Thyroid gland (tissue), 4 donors: ENCODE measurements around the gene OR4D2. TPM values are rescaled to one million over a fixed set of nuclear protein-coding genes. Genes with fewer than 3 reads are reported as not detected.

ENCODE experiments used
- DNase-seq, 2 donors: peaks; one replicate each; pipeline ENCODE4 v3.0.0-alpha.2; 2019
- H3K27ac ChIP-seq, 3 donors: fragments of 200-600 bp; sonication (generic); 1 replicate in 2 of 3; 2 replicates in 1 of 3; pipeline ENCODE4 v1.5.1; 2016 to 2019; ENCODE audit warnings: mild to moderate bottlenecking in 1 of 3, moderate library complexity in 1 of 3
- H3K27me3 ChIP-seq: fragments of 200-600 bp; sonication (generic); one replicate; pipeline ENCODE4 v1.5.1; 2019
- H3K36me3 ChIP-seq, 2 donors: fragments of 200-600 bp; sonication (generic); one replicate each; pipeline ENCODE4 v1.5.1; 2016 to 2019
- H3K4me1 ChIP-seq, 2 donors: fragments of 200-600 bp; sonication (generic); one replicate each; pipeline ENCODE4 v1.5.1; 2017 to 2019
- H3K4me3 ChIP-seq, 3 donors: fragments of 200-600 bp; sonication (generic); replicated peaks in 1 of 3; 1 replicate in 2 of 3; 2 replicates in 1 of 3; pipeline ENCODE4 v1.5.1; 2016; ENCODE audit warnings: mild to moderate bottlenecking in 1 of 3
- H3K9me3 ChIP-seq: fragments of 200-600 bp; sonication (generic); one replicate; pipeline ENCODE4 v1.5.1; 2017
- POLR2A ChIP-seq, 2 donors: fragments of 450-650 bp; IDR thresholded peaks; one replicate each; pipeline ENCODE4 v1.6.1; 2017; ENCODE audit warnings: antibody characterized with exemption in 2 of 2, mild to moderate bottlenecking in 2 of 2, moderate library complexity in 1 of 2
- WGBS, 2 donors: methylation state at CpG; one replicate each; pipeline ENCODE4 v1.1.5; 2017; 5-methylcytosine and 5-hydroxymethylcytosine counted together
- intact Hi-C: fragments of 100-400 bp; cut with DNase I; formaldehyde crosslinking; loops from one replicate; pipeline ENCODE4 v1.15.1; 2023
- total RNA-seq, 4 donors: library from RNA; depleted of rRNA; stranded (reverse); fragments of >200 nt; gene quantifications; one replicate each; pipeline ENCODE4 v1.2.3, GENCODE V29; 2016
- TF ChIP-seq, protein P1 (sequence below), 6 experiments: fragments of 200-600 bp in 3 of 6; fragments of 450-650 bp in 3 of 6; sonication (generic) in 3 of 6; IDR thresholded peaks; one replicate each; pipeline ENCODE4 v1.5.1; 2016 to 2019; ENCODE audit warnings: antibody characterized with exemption in 6 of 6, mild to moderate bottlenecking in 2 of 6, inconsistent platforms in 1 of 6, moderate library complexity in 1 of 6

The OR4D2 gene
- total RNA-seq, 4 donors from 2014 or later, result not detected

DNA sequence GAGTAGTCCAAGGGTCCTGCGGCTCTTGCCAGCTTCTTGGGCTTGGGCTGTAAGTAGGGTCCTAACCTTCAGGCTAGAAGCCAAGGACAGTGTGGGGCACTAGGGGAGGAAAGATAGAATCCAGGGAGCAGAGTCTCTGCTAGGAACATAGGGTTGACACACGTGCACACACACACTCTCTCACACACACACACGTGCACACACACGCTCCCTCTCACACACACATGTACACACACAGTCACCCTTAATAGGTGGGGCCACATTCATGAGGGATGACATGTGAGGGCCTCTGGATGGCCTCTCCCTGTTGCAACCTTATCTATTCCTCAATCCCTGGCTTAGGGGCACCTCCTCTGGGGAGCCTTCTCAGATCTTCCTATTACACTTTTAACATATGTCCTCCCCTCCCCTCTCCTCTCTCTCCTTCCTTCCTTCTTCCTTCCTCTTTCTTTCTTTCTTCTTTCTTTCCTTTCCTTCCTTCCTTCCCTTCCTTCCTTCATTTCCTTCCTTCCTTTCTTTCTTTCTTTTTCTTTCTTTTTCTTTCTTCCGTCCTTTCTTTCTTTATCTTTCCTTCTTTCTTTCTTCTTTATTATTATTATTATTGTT is 28.8 kb downstream of the OR4D2 start:
- Histone ChIP-seq H3K9me3 (no peaks in the 10 kb centered on the region), H3K27me3 (peaks cover 5% of the 10 kb centered on the region), H3K4me3 (no peak overlapping the region), H3K4me1 (no peaks in the 10 kb centered on the region), H3K27ac (no peak overlapping the region), H3K36me3 (no peaks in the 10 kb centered on the region)
- WGBS, 2 donors, result 76 to 87% methylated on average over 5 of the region's 5 CpGs
- TF ChIP-seq, protein P1, sequence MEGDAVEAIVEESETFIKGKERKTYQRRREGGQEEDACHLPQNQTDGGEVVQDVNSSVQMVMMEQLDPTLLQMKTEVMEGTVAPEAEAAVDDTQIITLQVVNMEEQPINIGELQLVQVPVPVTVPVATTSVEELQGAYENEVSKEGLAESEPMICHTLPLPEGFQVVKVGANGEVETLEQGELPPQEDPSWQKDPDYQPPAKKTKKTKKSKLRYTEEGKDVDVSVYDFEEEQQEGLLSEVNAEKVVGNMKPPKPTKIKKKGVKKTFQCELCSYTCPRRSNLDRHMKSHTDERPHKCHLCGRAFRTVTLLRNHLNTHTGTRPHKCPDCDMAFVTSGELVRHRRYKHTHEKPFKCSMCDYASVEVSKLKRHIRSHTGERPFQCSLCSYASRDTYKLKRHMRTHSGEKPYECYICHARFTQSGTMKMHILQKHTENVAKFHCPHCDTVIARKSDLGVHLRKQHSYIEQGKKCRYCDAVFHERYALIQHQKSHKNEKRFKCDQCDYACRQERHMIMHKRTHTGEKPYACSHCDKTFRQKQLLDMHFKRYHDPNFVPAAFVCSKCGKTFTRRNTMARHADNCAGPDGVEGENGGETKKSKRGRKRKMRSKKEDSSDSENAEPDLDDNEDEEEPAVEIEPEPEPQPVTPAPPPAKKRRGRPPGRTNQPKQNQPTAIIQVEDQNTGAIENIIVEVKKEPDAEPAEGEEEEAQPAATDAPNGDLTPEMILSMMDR (IDR thresholded peaks at IDR 0.05), result no peak
- TF ChIP-seq POLR2A (IDR thresholded peaks at IDR 0.05), result no peak
- DNase-seq, result no peak
- intact Hi-C loops, result no loop called here

DNA sequence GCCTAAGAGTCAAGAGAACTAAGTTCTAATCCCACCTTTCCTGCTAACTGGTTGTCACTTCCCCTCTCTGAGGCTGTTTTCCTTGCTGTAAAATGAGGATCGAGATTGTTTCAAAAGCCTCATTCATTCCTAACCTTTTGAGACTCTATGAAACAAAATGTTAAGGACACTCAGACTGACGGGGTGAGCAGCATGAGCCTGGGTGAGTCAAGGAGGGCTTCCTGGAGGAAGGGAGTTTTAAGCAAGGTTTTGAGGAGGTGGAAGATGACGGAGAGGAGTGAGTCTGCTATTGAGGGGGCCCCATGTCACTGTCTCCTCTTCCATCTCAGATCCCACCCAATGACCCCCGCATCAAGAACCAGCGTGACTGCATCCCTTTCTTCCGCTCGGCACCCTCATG is 29.8 kb downstream of the OR4D2 start:
- 82 to 83% methylated on average over 7 of the region's 7 CpGs for WGBS, 2 donors
- H3K36me3 ChIP-seq, result no peaks in the 10 kb centered on the region
- H3K4me1 ChIP-seq, result no peaks in the 10 kb centered on the region
- H3K27me3 ChIP-seq, result peaks cover 5% of the 10 kb centered on the region
- TF ChIP-seq POLR2A (IDR thresholded peaks at IDR 0.05), result no peak
- TF ChIP-seq, protein P1 (IDR thresholded peaks at IDR 0.05), result no peak
- intact Hi-C loops, result no loop called here
- H3K9me3 ChIP-seq, result no peaks in the 10 kb centered on the region
- no peak for DNase-seq
- no peak overlapping the region for H3K4me3 ChIP-seq
- H3K27ac ChIP-seq, result no peak overlapping the region

DNA sequence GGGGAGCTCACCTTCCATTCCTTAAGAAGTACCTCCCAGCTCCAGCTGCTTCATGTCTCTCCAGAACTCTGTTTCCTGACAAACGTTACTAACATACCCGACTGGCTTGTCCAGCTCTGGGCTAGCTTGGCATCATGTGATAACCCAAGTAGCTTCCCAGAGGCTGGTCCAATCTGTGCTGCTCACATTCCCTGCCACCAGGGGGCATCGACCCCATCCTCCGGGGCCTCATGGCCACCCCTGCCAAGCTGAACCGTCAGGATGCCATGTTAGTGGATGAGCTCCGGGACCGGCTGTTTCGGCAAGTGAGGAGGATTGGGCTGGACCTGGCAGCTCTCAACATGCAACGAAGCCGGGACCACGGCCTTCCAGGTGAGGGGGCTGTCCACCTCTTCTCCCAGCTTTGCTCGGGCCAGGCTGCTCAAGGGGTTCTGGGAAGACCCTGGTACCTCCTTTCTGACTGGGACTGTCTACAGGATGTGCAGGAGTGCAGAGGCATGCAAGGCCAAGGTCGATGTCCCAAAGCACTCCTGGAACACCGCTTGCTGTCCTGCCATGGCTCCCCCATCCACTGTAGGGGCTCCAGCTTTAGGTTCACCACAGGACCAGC is 33.3 kb downstream of the OR4D2 start:
- WGBS, 2 donors, result 28% methylated on average over 4 to 7 of the region's 14 CpGs
- TF ChIP-seq POLR2A (IDR thresholded peaks at IDR 0.05), result no peak
- TF ChIP-seq, protein P1 (IDR thresholded peaks at IDR 0.05), result peak in 4 of 6 experiments; percentile 31 to 59 (median 34)
- no peaks in the 10 kb centered on the region for H3K4me1 ChIP-seq
- no peaks in the 10 kb centered on the region for H3K9me3 ChIP-seq
- no peak overlapping the region for H3K4me3 ChIP-seq
- H3K27ac ChIP-seq, result no peak overlapping the region
- intact Hi-C loops, result no loop called here
- DNase-seq, result peak; percentile 60 to 68
- H3K36me3 ChIP-seq, result no peaks in the 10 kb centered on the region
- H3K27me3 ChIP-seq, result peaks cover 5% of the 10 kb centered on the region

DNA sequence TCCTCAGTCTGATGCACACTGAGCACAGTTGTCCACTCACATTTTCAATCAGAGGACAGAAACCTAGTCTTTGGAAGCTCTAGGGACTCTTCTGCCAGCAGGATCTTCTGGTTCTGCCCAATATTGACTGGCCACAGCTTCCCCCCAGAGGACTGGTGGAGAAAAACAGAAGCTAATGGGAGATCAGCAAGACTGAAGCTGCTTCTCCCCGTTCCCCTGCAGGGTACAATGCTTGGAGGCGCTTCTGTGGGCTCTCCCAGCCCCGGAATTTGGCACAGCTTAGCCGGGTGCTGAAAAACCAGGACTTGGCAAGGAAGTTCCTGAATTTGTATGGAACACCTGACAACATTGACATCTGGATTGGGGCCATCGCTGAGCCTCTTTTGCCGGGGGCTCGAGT is 36.1 kb downstream of the OR4D2 start:
- TF ChIP-seq, protein P1 (IDR thresholded peaks at IDR 0.05), result no peak
- no peak for TF ChIP-seq POLR2A (IDR thresholded peaks at IDR 0.05)
- DNase-seq, result no peak
- Histone ChIP-seq H3K4me3 (no peak overlapping the region), H3K27me3 (peaks cover 3% of the 10 kb centered on the region), H3K27ac (no peak overlapping the region), H3K9me3 (no peaks in the 10 kb centered on the region), H3K4me1 (no peaks in the 10 kb centered on the region), H3K36me3 (peaks cover 2 to 5% of the 10 kb centered on the region in 2 donors)
- intact Hi-C loops, result no loop called here
- 76 to 91% methylated on average over 7 of the region's 7 CpGs for WGBS, 2 donors

DNA sequence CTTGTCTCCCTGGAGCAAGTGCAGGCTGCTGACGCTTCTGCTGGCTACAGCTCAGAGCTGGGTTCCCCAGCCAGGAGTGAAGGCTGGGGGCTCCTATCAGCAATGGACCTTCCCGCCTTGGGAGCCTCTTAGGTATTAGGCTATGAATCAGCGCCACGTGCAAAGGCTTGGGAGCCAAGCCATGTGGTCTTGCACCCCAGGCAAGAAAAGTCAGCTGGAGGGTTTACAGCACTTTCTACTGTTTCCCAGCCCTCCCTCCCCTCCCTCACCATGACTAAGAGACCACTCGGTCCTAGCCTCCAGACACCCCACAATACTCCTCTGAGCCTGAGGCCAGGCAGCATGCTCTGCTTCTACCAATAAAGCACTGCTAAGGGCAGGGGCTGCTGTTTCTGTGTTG is 38.0 kb downstream of the OR4D2 start:
- no peak overlapping the region for H3K27ac ChIP-seq
- H3K27me3 ChIP-seq, result no peaks in the 10 kb centered on the region
- DNase-seq, result no peak
- intact Hi-C loops, result no loop called here
- peaks cover 9 to 15% of the 10 kb centered on the region in 2 donors for H3K36me3 ChIP-seq
- 78 to 97% methylated on average over 5 of the region's 5 CpGs for WGBS, 2 donors
- H3K4me3 ChIP-seq, result no peak overlapping the region
- no peaks in the 10 kb centered on the region for H3K9me3 ChIP-seq
- TF ChIP-seq POLR2A (IDR thresholded peaks at IDR 0.05), result no peak
- TF ChIP-seq, protein P1 (IDR thresholded peaks at IDR 0.05), result no peak
- no peaks in the 10 kb centered on the region for H3K4me1 ChIP-seq
